HG03439 (cell line): ENCODE data around the gene CBLN3.

ENCODE experiments used
- ATAC-seq: cut with Tn5 transposase; IDR thresholded peaks from one replicate; pipeline ENCODE4 v1.9.1; 2021; ENCODE audit warnings: mild to moderate bottlenecking, moderate library complexity; ENCODE audit not compliant: unreplicated experiment

CBLN3 gene

GRCh38 chr14:24385524-24385923, 43.9 kb downstream of the CBLN3 start:
- ATAC-seq = no peak

GRCh38 chr14:24384169-24384568, 45.3 kb downstream of the CBLN3 start:
- ATAC-seq = no peak

- no peak for ATAC-seq
Measured at GRCh38 chr14:24382064-24382371, 47.5 kb downstream of the CBLN3 start.

GRCh38 chr14:24381363-24382063, 48.0 kb downstream of the CBLN3 start:
- no peak for ATAC-seq

GRCh38 chr14:24379907-24380730, 49.3 kb downstream of the CBLN3 start:
- no peak for ATAC-seq

DNA sequence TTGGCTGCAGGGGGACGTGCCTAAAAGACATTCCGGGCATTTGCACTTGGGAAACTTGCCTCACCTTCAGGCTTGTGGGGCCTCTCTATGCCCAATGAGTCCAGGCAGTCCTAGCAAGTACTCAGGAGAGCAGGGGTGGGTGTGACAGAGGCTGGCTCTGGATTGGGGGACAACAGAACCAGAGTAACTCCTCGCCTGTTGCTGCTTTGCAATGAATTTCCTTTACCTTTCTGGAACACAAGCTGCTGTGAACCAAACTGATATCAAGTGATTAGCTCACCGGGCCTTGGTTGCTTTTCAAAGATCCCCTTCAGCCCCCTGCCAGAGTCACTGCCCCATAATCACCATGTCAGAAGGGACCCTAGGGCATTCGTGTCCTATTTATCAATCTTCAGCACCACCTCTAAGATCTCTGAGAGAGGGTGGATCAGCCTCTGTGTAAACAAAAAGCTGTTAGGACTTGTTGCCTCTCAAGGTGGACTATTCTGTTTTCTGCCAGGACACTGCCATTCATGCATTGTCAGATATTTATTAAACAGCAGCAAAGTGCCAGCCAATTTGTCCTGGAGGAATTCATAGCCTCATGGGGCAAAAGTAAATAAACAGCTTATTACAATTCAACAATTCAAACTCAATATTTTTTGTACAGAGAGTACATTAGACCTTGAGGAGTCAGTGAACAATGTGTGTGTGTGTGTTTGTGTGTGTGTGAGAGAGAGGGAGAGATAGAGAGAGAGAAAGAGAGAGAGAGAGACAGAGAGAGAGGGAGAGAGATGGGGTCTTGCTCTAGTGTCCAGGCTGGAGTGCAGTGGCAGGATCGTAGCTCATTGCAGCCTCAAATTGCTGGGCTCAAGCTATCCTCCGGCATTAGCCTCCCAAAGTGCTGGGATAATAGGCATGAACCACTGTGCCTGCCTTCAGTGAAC, 50.2 kb downstream of the CBLN3 start:
- ATAC-seq = no peak

- no peak for ATAC-seq
Measured at GRCh38 chr14:24378327-24378726, 51.1 kb downstream of the CBLN3 start.

- no peak for ATAC-seq
Measured at GRCh38 chr14:24377657-24378056, 51.8 kb downstream of the CBLN3 start.

- ATAC-seq = no peak
Measured at GRCh38 chr14:24377126-24377525, 52.3 kb downstream of the CBLN3 start.
